Skin epidermis (tissue), 12 donors: ENCODE results near the gene LILRB4.
"Not testable (repeated sequence)": the region's sequence is repeated elsewhere in the genome, so short reads cannot be mapped to it uniquely, and the experiment has no call there.

ENCODE experiments used
- H3K27ac ChIP-seq, 21 experiments: fragments of 200-600 bp; sonication (generic) in 11 of 21; one replicate each; pipeline ENCODE4 v1.5.0; 2020; ENCODE audit warnings: mild to moderate bottlenecking in 3 of 21, inconsistent platforms in 2 of 21, moderate library complexity in 2 of 21
- H3K4me3 ChIP-seq, 7 experiments: fragments of 200-600 bp; sonication (generic) in 2 of 7; one replicate each; pipeline ENCODE4 v1.5.0; 2020; ENCODE audit warnings: inconsistent platforms in 2 of 7, mild to moderate bottlenecking in 2 of 7, moderate library complexity in 1 of 7

LILRB4 gene

GRCh38 chr19:54662730-54663129 lies at the start of gene LILRB4:
Gene LILRB4, plus strand, starts transcription at chr19:54662985. Its CDS starts 49 bp downstream, at chr19:54663034.
- H3K4me3 ChIP-seq: peak within 1 kb of the TSS in 2 of 7 experiments; percentile 8 to 16
- H3K27ac ChIP-seq: peak within 1 kb of the TSS in 5 of 21 experiments; percentile 13 to 58 (median 37)

- Histone ChIP-seq H3K27ac (no peak overlapping the region), H3K4me3 (no peak overlapping the region)
These were observed 48.1 kb upstream of the LILRB4 start for GRCh38 chr19:54614726-54615125.

DNA sequence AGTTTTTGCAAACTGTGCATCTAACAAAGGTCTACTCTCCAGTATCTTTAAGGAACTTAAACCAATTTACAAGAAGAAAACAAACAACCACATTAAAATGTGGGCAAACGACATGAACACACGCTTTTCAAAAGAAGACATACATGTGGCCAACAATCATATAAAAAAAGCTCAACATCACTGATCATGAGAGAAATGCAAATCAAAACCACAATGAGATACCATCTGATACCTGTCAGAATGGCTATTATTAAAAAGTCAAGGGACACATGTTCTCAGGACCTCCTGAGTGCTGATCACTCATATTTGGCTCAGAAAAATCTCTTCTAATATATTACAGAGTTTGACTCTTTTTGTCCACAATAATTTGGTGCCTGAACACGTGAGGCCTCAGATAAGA lies 46.7 kb upstream of the LILRB4 start:
- Histone ChIP-seq H3K27ac (no peak overlapping the region), H3K4me3 (no peak overlapping the region)

GRCh38 chr19:54616821-54617560 lies 45.8 kb upstream of the LILRB4 start:
- Histone ChIP-seq H3K27ac (peak overlapping the region in 1 of 21 experiments; percentile 16), H3K4me3 (no peak overlapping the region)

DNA sequence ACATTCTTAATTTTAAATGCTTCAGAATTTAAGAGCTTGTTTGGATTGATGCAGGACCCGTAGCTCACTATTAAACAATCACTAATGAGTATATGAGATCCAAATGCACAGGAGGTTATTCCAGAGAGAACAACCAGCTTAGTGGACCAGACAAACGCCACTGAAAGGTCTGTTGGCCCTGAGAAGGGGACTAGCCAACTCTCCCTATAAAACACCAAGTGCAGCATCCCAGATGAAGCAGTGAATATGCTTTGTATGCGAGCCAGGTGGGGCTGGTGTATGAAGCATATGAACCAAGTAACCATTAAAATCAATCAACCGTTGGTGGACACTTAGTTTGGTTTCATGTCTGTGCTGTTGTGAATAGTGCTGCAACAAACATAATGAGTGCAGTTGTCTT lies 42.3 kb upstream of the LILRB4 start:
- Histone ChIP-seq H3K27ac (no peak overlapping the region), H3K4me3 (no peak overlapping the region)

- no peak overlapping the region for H3K27ac ChIP-seq
- no peak overlapping the region for H3K4me3 ChIP-seq
These were observed 40.4 kb upstream of the LILRB4 start for GRCh38 chr19:54622431-54622830.

DNA sequence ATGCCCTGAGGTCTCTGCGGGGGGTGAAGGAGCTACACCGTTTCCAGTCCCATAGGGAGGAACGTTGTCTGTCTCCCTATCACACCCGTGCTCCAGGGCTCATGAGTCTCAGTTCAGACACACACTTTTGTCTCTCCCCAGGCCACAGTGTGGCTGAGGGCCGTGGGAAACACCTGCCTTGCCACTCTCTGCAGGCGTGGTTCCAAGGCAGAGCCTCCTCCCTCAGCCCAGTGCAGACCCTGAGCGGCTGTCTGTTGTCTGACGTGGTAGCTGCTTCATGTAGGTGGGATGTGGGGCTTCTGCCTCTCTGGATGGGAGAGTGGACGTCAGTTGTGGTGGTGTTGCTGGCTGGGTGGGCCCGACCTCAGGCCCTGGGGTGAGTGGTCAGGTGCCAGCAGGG lies 38.6 kb upstream of the LILRB4 start:
- H3K4me3 ChIP-seq: not testable (repeated sequence)
- peak overlapping the region in 1 of 21 experiments; percentile 76 for H3K27ac ChIP-seq

DNA sequence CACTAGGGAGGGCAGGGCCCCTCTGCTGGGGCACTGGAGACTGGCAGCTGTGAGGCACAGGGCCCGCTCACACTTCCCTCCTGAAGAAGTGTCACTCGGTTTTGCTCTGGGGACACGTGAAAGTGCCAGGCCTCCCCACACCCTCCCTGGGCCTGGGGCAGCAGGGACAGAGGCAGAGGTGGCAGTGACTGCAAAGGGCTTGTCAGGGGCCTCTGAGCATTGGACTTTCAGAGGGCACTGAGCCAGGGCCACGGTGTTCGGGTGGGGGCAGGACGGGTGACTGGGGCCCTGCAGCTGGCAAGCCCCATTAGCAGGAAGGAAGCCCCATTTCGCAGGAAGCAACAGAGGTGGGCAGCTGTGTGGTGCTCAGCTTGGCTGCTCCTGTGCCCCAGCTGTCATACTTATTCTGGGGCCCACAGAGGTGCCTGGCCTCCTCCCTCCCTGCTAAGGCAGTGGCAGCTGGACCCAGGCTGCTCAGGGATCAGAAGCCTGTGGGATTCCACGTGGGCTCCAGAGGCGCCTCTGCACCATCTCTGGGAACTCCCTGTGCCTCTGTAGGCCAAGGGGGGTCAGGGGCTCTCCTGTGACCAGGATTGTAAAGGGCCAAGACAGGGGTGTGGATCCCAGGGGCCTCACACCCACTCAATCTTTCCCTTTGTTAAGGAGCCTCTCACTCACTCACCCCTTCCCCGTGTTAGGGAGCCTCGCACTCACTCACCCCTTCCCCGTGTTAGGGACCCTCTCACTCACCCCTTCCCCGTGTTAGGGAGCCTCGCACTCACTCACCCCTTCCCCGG lies 37.7 kb upstream of the LILRB4 start:
- H3K4me3 ChIP-seq: not testable (repeated sequence)
- H3K27ac ChIP-seq: peak overlapping the region in 1 of 21 experiments; percentile 76

GRCh38 chr19:54626757-54627156 lies 36.0 kb upstream of the LILRB4 start:
- no peak overlapping the region for H3K27ac ChIP-seq
- H3K4me3 ChIP-seq: no peak overlapping the region

GRCh38 chr19:54627912-54628311 lies 34.9 kb upstream of the LILRB4 start:
- H3K4me3 ChIP-seq, H3K27ac ChIP-seq: not testable (repeated sequence)

- peak within 1 kb of the TSS in 2 of 21 experiments; percentile 14 to 36 for H3K27ac ChIP-seq
- H3K4me3 ChIP-seq: peak within 1 kb of the TSS in 3 of 7 experiments; percentile 3 to 18 (median 8)
These were observed 32.5 kb upstream of the LILRB4 start, which contains the start of gene LILRB1 for GRCh38 chr19:54630262-54630661. Gene LILRB1, plus strand, starts transcription at chr19:54630484. Its CDS starts 590 bp downstream, at chr19:54631074.

- H3K27ac ChIP-seq: peak overlapping the region in 2 of 21 experiments; percentile 14 to 36
- H3K4me3 ChIP-seq: peak overlapping the region in 3 of 7 experiments; percentile 3 to 18 (median 8)
These were observed 32.0 kb upstream of the LILRB4 start for GRCh38 chr19:54630782-54631181.

GRCh38 chr19:54631489-54632337 lies 31.1 kb upstream of the LILRB4 start:
- not testable (repeated sequence) for H3K27ac ChIP-seq
- H3K4me3 ChIP-seq: peak overlapping the region in 1 of 7 experiments; percentile 18

DNA sequence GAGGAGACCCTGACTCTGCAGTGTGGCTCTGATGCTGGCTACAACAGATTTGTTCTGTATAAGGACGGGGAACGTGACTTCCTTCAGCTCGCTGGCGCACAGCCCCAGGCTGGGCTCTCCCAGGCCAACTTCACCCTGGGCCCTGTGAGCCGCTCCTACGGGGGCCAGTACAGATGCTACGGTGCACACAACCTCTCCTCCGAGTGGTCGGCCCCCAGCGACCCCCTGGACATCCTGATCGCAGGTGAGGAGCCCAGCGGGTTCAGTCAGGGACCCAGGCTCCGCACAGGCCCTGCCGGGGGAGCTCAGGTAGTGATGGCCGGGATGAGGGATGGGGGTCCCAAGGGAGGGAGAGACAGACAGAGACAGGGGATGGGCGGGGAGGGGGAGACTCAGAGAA lies 30.3 kb upstream of the LILRB4 start:
- H3K4me3 ChIP-seq, H3K27ac ChIP-seq: not testable (repeated sequence)

GRCh38 chr19:54633401-54633800 lies 29.4 kb upstream of the LILRB4 start:
- Histone ChIP-seq H3K27ac (no peak overlapping the region), H3K4me3 (no peak overlapping the region)

GRCh38 chr19:54636081-54636480 lies 26.7 kb upstream of the LILRB4 start:
- not testable (repeated sequence) for H3K27ac ChIP-seq, H3K4me3 ChIP-seq

DNA sequence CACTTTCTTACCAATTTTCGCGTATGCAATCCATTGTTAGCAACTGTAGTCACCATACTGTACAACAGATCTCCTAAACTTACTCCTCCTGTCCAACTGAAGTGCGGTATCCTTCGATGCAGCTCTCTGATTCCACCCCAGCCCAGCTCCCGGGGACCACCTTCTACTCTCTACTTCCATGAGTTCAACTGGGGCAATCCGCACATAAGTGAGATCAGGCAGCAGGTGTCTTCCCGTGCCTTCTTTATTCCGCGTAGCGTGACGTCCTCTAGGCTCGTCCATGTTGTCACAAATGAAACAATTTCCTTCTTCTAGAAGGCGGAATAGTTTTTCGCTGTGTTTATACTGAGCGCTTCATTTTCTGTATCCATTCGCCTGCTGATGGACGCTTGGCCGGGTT lies 24.1 kb upstream of the LILRB4 start:
- no peak overlapping the region for H3K27ac ChIP-seq
- H3K4me3 ChIP-seq: no peak overlapping the region

- peak overlapping the region in 1 of 21 experiments; percentile 36 for H3K27ac ChIP-seq
- H3K4me3 ChIP-seq: not testable (repeated sequence)
These were observed 19.8 kb upstream of the LILRB4 start for GRCh38 chr19:54642953-54643352.

GRCh38 chr19:54643583-54643982 lies 19.2 kb upstream of the LILRB4 start:
- H3K27ac ChIP-seq, H3K4me3 ChIP-seq: not testable (repeated sequence)

GRCh38 chr19:54644056-54644455 lies 18.7 kb upstream of the LILRB4 start:
- H3K4me3 ChIP-seq: no peak overlapping the region
- no peak overlapping the region for H3K27ac ChIP-seq
